GM20000 (cell line): ENCODE results near the gene CEP85L.

Source experiments
- DNase-seq: peaks from one replicate; pipeline ENCODE4 v3.0.0; 2012; ENCODE audit warnings: low spot score
- TF ChIP-seq, protein P1 (sequence below): IDR thresholded peaks from 2 replicates; pipeline ENCODE4 v1.5.1; 2012; ENCODE audit warnings: mild to moderate bottlenecking, control low read depth; ENCODE audit errors: extremely low read depth, missing control alignments

CEP85L gene

DNA sequence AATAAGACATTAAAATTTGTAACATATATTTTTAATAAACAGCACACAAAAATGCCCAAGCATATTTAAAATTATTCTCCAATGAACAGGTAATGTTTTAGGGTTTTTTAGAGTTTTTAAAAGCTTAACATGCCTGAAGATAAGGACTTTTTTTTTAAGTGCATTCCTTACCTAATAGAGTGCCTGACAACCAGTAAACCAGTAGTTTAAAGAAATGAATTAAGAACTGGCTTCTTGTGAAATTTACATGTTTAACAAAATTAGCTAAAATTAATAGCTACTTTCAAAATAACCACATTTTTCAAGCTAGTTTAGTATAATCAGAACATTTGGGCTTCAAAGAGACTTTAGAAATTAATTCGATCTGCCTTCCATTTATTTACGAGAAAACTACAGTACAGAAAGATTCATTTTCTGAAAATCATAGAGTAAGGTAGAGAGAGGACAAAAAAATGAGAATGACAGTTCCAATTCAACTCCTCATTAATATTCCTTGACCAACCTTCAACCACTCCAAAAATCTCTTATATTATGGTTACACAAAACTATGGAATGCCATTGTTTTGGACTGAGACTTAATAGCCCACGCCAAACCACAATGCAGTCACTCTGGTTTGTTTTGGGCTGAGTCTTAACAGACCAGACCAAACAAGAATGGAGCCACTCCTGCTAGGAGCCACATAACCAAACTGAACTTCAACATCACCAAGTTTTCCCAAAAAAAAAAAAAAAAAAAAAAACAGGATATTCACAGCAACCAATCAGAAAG, 109.0 kb downstream of the CEP85L start:
- TF ChIP-seq, protein P1, sequence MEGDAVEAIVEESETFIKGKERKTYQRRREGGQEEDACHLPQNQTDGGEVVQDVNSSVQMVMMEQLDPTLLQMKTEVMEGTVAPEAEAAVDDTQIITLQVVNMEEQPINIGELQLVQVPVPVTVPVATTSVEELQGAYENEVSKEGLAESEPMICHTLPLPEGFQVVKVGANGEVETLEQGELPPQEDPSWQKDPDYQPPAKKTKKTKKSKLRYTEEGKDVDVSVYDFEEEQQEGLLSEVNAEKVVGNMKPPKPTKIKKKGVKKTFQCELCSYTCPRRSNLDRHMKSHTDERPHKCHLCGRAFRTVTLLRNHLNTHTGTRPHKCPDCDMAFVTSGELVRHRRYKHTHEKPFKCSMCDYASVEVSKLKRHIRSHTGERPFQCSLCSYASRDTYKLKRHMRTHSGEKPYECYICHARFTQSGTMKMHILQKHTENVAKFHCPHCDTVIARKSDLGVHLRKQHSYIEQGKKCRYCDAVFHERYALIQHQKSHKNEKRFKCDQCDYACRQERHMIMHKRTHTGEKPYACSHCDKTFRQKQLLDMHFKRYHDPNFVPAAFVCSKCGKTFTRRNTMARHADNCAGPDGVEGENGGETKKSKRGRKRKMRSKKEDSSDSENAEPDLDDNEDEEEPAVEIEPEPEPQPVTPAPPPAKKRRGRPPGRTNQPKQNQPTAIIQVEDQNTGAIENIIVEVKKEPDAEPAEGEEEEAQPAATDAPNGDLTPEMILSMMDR: no peak
- no peak for DNase-seq

- DNase-seq: no peak
- TF ChIP-seq, protein P1: no peak
Observed at GRCh38 chr6:118537574-118537973, 113.8 kb downstream of the CEP85L start.

DNA sequence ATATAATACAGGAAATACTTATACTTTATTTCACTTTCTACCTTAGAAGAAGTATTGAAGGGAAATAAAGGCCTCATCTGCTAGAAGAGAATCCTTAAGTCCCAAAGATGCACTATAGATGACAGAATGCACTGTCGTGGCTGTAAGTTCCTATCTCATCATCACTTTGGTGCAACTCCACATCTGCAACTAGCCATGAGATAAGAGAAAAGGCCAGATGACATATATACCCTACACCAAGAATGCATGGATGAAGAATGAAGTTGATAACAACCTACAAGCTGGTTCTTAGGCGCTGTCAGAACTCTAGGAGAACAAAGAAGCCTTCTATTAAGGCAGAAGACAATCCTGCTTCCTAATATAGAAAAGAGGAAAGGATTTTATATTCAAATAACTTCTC, 114.9 kb downstream of the CEP85L start:
- TF ChIP-seq, protein P1: no peak
- DNase-seq: no peak

GRCh38 chr6:118535176-118535844, 116.1 kb downstream of the CEP85L start:
- TF ChIP-seq, protein P1: no peak
- no peak for DNase-seq

GRCh38 chr6:118530942-118531341, 120.4 kb downstream of the CEP85L start:
- no peak for DNase-seq
- TF ChIP-seq, protein P1: no peak

GRCh38 chr6:118529756-118530155, 121.6 kb downstream of the CEP85L start:
- no peak for DNase-seq
- TF ChIP-seq, protein P1: no peak

GRCh38 chr6:118528129-118528528, 123.3 kb downstream of the CEP85L start:
- DNase-seq: no peak
- TF ChIP-seq, protein P1: no peak
